GM06990 (cell line): Measurements from ENCODE around the gene ZBTB18.

ENCODE experiments used
- DNase-seq: peaks from one replicate; pipeline ENCODE4 v3.0.0-alpha.2; 2011; ENCODE audit not compliant: insufficient read length; ENCODE audit errors: extremely low read depth
- H3K27me3 ChIP-seq: replicated peaks from 2 replicates; pipeline ENCODE4 v1.6.0; 2011; ENCODE audit warnings: low read length; ENCODE audit not compliant: control insufficient read depth, insufficient read depth
- H3K36me3 ChIP-seq: 2 replicates; pipeline ENCODE4 v1.5.1; 2011; ENCODE audit warnings: low read length; ENCODE audit not compliant: control insufficient read depth, insufficient read depth
- H3K4me3 ChIP-seq: replicated peaks from 2 replicates; pipeline ENCODE4 v1.5.1; 2011; ENCODE audit warnings: low read depth, mild to moderate bottlenecking, control low read depth, low read length
- CTCF ChIP-seq: IDR thresholded peaks from 2 replicates; pipeline ENCODE4 v1.5.1; 2011; ENCODE audit warnings: low read length, control low read depth, mild to moderate bottlenecking, inconsistent platforms; ENCODE audit not compliant: insufficient read depth, poor library complexity, severe bottlenecking

The ZBTB18 gene

DNA sequence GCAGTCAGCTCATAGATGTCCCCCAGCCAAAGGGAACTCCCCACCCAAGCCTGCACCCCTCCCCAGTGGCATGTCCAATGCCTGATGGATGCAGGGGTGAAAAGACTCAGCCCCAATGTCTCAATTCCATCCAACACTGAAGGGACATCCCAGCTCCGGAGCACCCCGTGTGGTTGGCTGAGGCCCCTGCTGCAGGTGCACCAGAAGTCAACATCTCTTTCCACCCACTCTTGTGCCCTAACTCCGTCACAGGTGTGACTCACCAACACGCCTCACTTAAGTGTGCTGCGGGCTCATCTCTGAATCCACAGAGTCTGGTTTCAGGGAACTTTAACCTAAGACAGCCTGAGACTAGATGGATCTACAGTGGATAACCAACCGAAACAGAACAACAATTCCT is 40.9 kb upstream of the ZBTB18 start:
- DNase-seq: no peak
- no peaks in the 10 kb centered on the region for H3K36me3 ChIP-seq
- no peak overlapping the region for H3K4me3 ChIP-seq
- H3K27me3 ChIP-seq: no peaks in the 10 kb centered on the region
- TF ChIP-seq CTCF: peak; percentile 26

GRCh38 chr1:244010703-244011123 is 40.4 kb upstream of the ZBTB18 start:
- H3K4me3 ChIP-seq: no peak overlapping the region
- TF ChIP-seq CTCF: no peak
- no peak for DNase-seq

DNA sequence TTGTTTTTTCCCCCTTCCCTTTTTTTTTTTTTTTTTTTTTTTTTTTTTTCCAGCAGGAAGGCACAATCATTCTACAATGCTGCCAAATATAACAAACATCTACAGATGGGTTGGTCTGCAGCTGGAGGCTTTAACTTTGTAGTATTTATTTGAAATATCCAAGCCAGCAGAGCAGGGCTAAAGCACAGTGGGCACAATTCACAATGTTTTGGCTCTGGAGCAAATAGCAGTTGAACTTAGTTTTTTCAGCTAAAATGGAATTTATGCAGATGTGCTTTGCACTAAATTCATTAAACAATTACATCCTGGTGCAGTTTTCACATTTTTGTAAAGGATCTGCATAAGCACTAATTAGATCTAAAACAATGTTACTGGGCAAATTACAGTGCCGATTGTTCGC is 39.8 kb upstream of the ZBTB18 start:
- no peaks in the 10 kb centered on the region for H3K36me3 ChIP-seq
- DNase-seq: no peak
- H3K27me3 ChIP-seq: no peaks in the 10 kb centered on the region
- H3K4me3 ChIP-seq: no peak overlapping the region
- no peak for TF ChIP-seq CTCF

More at GRCh38 chr1:244010703-244011123, 40.4 kb upstream of the ZBTB18 start:
- Histone ChIP-seq H3K36me3 (no peaks in the 10 kb centered on the region), H3K27me3 (no peaks in the 10 kb centered on the region)

GRCh38 chr1:244011786-244012185 is 39.3 kb upstream of the ZBTB18 start:
- TF ChIP-seq CTCF: no peak
- no peak for DNase-seq
- no peaks in the 10 kb centered on the region for H3K27me3 ChIP-seq
- no peaks in the 10 kb centered on the region for H3K36me3 ChIP-seq
- H3K4me3 ChIP-seq: no peak overlapping the region

GRCh38 chr1:244012202-244012601 is 38.9 kb upstream of the ZBTB18 start:
- Histone ChIP-seq H3K36me3 (no peaks in the 10 kb centered on the region), H3K27me3 (no peaks in the 10 kb centered on the region), H3K4me3 (no peak overlapping the region)
- TF ChIP-seq CTCF: no peak
- no peak for DNase-seq

GRCh38 chr1:244013100-244013499 is 38.0 kb upstream of the ZBTB18 start:
- DNase-seq: no peak
- Histone ChIP-seq H3K36me3 (no peaks in the 10 kb centered on the region), H3K4me3 (no peak overlapping the region), H3K27me3 (no peaks in the 10 kb centered on the region)
- TF ChIP-seq CTCF: no peak
